ENCODE data around the gene ARHGEF37.

The ARHGEF37 gene

DNA sequence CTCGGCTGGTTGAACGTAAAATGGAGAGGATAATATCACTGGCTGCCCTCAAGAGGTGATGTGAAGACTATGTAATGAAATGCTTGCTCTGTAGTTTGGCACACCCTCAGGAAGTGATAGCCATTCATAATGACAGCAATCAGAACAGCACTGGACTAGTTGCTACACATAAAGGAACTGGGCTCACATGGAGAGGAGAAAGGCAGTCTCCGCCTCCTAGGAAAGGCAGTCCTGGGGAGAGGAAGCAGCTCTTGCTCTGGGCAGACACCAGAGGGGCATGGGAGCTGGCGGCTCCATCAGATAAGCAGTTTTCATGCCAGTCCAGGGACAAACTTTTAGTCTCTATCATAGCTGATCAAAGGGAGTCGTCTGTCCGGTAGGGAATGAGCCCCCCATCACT is 46.9 kb downstream of the ARHGEF37 start:
- DNase-seq (ENCODE audit: low spot score) (no peak), FAIRE-seq (no peak)

DNA sequence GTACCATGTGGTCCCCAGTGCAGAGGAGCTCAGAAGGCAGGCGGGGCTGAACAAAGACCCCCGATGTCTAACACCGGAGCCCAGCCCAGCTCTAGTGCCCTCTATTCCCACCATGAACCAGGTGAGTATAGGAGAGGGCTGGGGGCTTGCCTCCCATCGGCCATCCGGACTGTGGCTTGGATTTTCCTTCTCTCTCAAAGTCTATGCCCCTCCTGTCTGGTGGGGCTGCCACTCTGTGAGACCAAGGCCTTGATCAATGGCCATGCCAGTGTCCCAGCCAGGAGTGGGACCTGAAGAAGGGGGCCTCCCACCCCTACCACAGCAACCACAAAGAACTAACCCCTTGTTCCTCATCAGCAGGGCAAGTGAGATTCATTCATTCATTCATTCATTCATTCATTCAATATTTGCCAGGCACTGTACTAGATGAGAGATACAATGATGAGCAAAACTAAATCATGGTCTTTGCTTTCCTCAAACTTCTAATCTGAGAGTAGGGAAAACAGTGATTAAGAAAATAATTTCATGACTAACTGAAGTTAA is 47.6 kb downstream of the ARHGEF37 start:
- no peak for FAIRE-seq
- no peak for DNase-seq (ENCODE audit: low spot score)

DNA sequence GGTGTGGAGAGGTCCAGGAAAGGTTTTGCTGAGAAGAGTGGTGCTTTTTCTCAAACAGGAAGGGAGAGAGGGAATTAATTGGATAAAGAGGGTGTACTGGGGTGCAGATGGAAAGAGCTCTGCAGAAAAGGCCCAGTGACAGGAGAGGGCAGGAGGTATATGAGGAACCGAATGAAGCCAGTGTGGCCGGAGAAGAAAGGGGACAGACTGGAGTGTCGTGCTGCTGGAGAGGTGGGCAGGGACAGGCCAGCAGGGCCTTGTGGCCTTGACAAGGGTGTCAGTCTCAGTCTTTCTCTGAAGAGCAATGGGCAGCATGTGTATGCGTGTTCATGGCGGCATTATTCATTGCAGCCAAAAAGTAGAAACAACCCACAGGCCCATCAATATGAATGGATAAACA is 48.1 kb downstream of the ARHGEF37 start:
- DNase-seq (ENCODE audit: low spot score) (no peak), FAIRE-seq (no peak)

DNA sequence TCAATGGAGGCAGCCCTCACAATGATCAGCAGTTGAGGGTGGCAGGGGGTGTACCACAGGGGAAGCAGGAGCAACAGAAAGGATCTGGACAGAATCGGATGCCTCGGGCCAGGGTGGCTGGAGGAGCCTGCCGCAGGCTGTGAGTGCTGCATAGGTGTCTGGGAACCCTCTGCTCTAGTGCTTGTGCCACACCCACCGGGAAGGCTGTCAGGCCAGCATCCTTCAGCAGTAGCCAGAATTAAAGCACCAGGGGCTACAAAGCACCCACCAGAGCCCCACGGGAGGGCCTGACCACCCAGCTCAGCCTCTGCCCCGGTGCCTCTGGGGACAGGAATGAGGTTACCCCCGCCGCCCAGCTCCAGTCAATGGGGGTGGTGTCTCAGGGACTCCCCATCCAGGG is 49.0 kb downstream of the ARHGEF37 start:
- no peak for DNase-seq (ENCODE audit: low spot score)

DNA sequence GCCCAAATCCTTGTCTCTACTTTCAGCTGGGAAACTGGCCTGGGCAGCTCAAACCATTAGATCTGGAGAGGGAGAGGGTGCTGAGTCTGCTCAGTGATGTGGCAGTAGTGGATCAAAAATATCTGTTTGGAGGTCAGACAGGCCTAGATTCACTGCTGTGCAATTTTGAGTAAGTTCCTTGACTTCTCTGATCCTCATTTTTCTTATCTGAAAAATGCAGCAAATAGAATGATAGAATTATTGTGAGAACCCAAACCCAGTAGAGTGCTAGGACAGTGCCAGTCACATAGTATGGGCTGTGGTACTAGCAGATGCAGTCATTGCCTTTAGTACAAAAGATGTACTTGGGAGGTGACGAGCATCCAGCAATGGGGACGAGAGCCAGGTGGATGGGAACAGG is 50.2 kb downstream of the ARHGEF37 start:
- no peak for FAIRE-seq
- DNase-seq (ENCODE audit: low spot score): no peak

More for the DNA sequence above, 49.0 kb downstream of the ARHGEF37 start:
- FAIRE-seq: no peak

DNA sequence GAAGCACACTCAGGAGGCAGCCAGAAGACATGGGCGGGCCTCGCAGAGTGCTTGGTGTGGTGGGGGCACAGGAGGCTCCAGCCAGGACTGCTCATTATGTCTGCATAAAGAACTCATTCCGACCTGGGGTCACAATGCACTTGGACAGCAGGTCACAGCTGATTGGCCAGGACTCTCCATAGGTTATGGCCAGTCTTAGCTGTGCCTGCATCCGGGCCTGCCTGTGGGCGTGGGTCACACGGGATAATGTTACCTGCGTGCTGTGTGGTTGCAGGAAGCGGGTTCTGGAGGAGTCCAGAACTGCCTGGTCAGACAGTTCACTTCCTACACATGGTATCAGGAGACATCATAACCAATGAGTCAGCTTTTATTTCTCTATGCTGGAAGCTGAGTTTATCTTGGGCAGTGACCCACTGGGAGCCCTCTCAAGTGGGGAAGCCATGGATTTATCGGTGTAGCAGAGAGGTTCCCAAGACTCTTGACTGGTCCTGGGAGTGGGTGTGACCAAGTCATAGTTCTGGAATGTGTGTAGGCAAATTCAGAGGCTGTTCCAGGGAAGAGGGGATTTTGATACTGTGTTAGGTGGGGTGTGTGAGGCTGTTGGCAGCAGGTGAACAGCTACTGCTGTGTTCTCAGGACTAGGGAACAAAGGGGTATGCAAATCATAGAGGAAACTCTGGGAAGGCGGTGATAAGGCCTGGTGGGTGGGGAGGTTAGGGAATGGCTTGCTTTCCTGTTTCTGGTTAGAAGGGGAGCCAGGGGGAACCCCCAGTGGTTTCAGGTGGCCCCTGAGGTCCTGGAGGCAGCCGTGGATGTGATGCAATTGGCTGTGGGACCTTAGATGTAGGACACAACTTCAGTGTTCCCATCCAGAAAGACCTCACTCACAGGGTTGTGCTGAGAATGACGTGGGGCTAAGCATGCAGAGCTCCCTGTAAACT is 51.3 kb downstream of the ARHGEF37 start:
- DNase-seq (ENCODE audit: low spot score) (peak; percentile 61), FAIRE-seq (peak; percentile 20)

DNA sequence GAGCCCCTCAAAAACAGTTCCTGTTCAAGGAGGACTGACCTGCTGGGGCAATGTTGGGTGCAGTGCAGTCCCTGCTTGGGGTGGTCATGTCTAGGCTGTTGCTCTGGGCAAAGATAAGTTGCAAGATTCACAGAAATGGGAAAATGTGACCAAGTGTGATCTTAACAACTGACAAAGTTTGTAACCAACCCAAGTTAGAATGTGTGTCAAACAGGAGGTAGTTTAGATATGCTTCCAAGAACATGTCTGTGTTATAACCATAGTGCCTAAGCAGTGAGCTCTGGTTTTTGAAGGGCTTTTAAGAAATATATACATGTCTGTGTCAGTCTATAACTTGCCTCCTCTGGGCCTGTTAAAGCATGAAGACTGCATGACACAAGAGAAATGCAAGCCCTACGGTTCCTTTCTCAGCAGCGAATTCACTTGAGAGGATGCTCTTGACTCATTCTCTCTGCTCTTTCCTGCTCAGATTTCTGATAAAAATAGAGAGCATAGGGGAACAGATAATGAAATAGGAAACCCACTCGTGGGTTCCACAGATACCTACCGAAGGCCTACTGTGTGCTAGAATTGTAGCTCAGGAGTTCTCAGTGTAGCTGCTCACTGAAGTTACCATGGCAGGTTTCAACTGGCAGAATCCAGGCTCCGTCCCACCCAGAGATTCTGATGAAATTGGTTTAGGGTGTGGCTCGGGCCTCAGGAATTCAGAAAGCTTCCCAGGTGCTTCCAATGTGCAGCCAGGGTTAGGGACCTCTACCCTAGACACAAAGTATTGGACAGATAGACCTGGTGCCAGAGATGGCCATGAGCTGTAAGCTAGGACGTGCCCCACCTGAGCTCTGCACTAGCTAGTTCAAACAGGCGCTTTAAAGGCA is 52.4 kb downstream of the ARHGEF37 start:
- no peak for DNase-seq (ENCODE audit: low spot score)
- FAIRE-seq: no peak

DNA sequence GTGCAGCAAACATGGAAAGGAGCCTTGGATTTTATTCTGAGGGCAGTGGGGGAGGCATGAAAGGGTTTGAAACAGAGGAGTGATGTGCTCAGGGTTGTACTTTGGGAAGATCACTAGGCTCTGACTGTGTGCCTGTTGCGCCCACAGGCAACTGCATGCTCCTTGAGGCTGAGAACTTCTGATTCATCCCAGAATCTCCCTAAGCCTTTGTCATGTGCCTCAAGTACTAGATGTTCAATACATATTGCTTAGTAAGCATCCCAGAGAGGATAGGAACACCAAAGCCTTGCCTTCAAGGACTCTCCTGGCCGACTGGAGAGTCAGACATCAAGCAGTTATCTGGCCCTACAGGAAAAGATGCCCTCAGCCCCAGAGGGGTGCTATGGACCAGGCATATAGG is 54.1 kb downstream of the ARHGEF37 start:
- DNase-seq (ENCODE audit: low spot score) (no peak), FAIRE-seq (no peak)

DNA sequence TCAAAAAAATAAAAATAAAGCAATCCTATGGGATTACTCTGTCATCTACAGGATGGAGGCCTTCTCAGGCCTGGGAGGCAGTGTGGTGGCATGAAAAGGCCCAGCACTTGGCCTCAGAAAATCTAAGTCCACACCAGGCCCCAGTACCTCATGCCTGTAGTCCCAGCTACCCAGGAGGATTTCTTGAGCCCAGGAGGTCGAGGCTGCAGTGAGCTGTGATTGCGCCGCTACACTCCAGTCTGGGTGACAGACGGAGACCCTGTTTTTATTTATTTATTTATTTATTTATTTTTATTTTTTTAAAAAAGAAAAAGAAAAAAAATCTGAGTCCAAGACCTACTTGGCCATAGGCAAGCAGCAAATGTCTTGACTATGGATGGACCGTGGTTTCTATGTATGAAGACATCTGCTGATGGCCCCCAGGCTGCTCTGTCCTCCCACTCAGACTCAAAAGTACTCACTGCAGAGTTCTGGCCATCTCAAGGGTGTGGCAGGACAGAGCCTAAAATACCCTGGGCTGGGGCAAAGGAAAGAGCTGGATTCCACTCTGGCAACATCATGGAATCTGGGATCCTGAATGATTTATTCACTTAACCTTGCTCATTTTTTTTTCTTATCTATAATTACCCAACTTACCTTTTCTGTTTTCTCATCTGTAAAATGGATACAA is 55.0 kb downstream of the ARHGEF37 start:
- no peak for DNase-seq (ENCODE audit: low spot score)
- FAIRE-seq: no peak

DNA sequence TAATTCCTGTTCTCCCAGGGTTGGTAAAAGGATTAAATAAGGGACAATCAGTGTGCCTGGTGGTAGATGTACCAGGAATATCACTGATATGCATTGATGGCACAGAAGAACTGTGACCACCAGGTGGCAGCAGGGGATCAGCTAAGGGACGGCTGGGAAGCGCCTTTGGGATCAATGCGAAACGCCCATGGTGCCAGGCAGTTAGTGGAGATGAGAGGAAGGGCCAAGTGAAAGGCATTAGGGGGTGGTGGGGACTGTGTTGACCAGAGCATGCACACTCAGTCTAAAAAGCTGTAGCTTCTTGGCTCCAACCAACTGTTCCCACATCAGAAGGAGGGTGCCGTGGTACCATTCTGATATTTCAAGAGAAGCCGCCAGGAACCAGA is 55.6 kb downstream of the ARHGEF37 start:
- DNase-seq (ENCODE audit: low spot score) (peak; percentile 75), FAIRE-seq (peak; percentile 71)

DNA sequence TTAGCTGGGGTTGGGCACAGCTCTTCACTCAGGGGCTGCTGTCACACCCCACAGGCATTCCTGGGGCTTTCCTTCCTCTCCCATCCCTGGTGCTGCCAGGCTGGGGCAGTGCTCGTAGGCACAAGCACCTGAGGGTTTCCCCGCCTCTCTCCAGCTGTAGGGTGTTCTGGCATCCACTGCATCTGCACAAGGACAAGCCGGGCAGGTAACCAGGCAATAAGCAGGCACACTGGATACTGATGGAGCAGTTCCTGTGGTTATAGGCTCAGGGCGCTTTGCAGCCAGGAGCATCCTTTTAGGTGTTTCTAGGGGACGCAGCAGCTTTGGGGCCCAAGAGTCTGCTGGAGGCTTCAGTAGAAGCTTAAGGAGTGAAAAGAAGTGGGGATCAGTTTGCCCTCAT is 56.8 kb downstream of the ARHGEF37 start:
- DNase-seq (ENCODE audit: low spot score): no peak
- no peak for FAIRE-seq

DNA sequence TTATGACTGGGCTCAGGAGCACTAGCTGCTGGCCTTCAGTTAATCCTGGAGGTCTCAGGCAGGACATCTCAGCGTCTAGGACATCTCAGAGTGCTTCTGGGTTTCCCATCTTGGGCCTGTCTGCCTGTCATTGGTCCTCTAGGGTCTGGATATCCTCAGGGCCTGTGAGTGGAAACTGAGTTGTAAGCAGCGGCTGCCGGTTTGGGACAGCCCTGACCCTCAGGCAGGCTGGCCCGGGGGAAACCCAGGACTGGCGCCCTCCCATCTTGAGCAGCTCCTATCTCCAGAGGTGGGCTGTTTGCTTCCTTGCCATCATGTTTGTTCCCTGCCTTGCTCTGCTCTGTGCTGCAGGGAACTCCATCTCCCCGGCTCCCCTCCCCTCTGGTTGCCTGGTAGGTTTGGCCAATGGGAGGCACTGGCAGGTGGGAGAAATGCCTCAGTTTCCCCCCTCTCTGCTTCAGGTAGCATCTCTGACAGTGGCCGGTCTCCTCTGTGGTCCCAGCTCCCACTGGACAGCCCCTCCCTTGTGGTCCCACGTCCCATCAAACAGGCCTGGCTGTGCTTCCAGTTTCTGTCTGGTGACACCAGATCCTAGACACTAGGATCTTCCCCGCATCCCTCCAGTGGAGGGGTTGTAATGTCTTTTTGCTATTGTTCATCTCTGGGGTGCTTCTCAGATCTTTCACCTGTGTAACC is 57.4 kb downstream of the ARHGEF37 start:
- DNase-seq (ENCODE audit: low spot score): no peak
- no peak for FAIRE-seq

DNA sequence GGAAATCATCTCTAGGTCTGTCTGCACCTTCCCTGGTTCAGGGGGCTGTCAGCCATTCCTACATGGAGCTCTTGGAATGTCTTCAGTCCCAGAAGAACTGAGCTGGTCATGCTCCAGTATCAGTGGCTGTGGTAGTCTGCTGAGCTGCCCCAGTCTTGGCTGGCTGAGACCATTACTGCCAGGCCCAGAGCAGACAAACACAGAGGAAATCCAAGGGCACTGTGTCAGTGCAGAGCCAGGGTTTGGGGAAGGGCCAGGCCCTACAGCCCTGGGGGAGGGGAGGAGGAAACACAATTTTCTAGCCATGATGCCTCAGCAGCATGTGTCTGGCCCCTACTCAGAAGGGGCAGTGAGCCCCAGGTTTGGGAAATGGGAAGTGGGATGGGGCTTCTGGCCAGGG is 58.4 kb downstream of the ARHGEF37 start:
- FAIRE-seq (no peak), DNase-seq (ENCODE audit: low spot score) (no peak)

DNA sequence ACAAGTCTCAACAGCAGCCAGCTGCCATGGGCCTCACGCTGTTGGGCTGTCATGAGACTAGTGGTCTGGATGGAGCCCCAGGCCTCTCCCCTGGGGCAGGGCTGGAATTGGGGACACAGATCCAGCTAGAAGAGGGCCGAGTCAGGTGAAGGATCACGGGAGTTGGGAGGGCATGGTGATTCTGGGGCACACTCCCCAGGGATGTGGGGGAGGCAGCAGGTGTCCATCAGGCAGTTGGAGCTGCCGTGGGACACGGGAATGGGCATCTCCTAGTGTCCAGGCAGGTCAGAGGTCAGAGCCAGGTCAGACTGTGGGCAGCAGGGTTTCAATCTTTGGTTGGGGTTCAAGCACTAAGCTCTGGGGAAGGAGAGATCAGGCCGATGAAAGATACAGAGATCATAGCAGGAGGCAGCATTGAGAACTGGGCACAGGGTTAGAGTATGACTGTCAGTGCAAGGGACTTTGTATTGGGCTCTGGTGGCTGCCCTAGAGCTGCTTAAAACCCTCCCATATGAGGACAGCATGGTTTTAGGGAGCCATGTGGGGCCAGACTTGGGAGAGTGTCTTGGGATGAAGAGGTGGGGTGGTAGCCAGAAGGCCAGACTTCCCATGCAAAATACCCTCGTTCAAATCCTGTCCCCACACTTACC is 59.2 kb downstream of the ARHGEF37 start:
- no peak for FAIRE-seq
- DNase-seq (ENCODE audit: low spot score): no peak

DNA sequence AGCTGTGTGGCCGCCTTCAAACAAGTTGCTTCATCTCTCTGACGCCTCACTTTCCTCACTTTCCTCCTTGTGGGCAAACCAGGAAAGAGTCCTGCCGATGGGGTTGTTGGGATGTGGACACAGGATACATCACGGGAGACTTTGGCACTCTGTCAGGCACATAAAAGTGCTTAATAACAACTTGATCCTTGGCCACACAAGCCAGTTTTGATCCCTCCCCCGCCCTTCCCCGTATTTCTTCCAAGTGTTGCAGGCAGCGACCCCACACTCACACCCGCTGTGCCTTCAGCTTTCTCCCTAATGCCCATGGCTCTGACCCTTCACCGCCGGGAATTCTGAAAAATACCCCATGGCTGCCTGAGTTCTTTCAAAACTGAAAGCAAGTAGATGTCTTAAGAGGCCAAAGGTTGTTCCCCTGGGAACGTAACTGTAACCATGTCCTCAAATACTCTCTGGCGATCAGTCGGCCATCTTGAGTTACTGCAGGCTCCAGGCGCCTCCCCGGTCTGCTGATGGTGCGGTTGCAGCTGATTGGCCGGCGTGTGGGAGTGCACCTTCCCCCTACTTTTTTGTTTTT is 59.8 kb downstream of the ARHGEF37 start:
- DNase-seq (ENCODE audit: low spot score) (no peak), FAIRE-seq (no peak)

DNA sequence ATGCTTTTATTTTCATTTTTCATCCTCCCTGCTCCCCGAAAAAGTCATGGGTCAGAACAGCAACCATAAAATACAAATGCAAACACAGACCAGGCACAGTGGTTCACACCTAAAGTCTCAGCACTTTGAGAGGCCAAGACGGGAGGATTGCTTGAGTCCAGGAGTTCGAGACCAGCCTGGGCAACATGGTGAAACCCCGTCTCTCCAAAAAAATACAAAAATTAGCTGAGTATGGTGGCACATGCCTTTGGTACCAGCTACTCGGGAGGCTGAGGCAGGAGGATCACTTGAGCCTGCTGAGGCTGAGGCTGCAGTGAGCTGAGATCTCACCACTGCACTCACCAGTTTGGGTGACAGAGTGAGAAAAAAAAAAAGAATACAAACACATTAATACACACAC is 60.3 kb downstream of the ARHGEF37 start:
- FAIRE-seq: no peak
- no peak for DNase-seq (ENCODE audit: low spot score)

DNA sequence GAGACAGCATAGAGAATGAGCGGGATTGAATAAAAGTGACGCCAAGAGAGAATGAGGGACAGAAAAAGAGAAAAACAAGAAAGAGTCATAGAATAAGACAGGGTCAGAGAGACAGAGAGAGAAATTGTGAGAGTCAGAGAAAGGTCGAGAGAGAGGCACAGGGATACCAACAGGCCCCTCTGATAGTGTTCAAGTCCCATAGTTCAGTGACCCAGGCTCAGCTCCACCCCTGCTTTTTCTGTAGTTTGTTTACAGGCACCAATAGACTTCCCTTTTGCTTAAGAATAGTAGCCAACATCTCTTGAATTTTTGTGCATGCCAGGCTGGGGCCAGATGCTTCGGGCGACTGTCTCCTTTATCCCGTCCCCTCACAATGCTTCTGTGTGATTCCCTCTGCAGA is 62.5 kb downstream of the ARHGEF37 start:
- no peak for DNase-seq (ENCODE audit: low spot score)
- no peak for FAIRE-seq

DNA sequence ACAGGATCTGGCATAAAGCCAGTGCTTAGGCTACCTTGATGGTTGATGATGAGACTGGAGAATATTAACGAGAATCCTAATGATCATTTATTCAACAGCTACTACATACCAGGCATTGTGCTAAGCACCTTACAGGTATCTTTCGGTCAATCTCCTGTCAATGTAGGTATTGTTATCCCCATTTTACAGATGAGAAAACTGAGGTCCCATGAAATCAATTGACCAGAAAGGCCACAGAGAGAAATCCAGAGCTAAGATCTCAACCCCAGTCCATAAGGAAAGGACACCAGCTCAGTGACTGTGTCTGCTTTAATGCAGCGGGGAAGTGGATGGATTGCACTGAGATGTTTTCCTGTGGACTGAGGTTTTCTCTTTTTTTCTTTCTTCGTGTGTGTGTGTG is 63.3 kb downstream of the ARHGEF37 start:
- DNase-seq (ENCODE audit: low spot score) (no peak), FAIRE-seq (no peak)

DNA sequence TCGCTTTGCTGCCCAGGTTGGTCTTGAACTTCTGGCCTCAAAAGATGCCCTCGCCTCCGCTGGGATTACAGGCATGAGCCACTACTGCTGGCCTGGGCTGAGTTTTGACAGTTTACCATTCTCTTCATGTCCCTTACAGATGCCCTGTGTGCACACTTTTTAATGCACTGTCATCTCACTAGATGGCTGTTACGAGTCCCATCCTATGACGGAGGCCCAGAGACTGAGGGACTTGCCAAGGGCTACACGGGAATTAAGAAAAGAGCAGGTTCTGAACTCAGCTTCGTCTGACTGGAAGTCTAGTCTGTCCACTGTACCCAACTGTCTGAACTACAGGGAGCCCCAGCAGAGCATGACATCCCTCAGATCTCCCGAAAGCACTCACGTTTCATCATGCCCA is 63.9 kb downstream of the ARHGEF37 start:
- DNase-seq (ENCODE audit: low spot score): no peak
- FAIRE-seq: no peak

DNA sequence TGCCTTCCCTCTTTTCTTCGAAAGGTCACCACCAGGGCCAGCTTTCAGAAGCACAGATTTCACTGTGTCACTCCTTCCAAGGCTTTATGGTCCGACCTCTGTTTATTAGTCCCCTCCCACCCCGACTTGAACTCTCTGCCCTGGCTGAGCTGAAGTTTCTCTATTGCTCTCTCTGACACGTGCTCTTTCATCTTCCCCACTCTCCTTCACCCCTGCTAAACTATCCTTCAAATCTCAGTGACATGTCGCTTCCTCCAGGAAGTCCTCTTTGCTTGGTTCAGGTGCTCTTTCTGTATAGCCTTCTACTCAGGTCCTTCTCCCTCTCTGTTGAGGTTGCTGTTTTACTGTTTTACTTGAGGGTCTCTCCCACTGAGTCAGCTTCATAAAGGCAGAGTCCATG is 64.4 kb downstream of the ARHGEF37 start:
- no peak for FAIRE-seq
- no peak for DNase-seq (ENCODE audit: low spot score)

Measured in urothelium cell line (cell line).